Measurements from ENCODE around the gene SPINK8.

Gene SPINK8

GRCh38 chr3:48270306-48270705 lies 63.2 kb downstream of the SPINK8 start:
- Histone ChIP-seq H3K36me3 (ENCODE audit: control insufficient read depth, insufficient read depth, low read length) (peaks cover 7% of the 10 kb centered on the region), H3K4me1 (ENCODE audit: control insufficient read depth, insufficient read depth, low read length) (no peaks in the 10 kb centered on the region), H3K9ac (ENCODE audit: low read length) (no peak overlapping the region), H3K27ac (ENCODE audit: low read depth, low read length) (no peak overlapping the region), H3K27me3 (ENCODE audit: control insufficient read depth, insufficient read depth, low read length) (no peaks in the 10 kb centered on the region), H3K4me3 (ENCODE audit: low read length) (no peak overlapping the region)

GRCh38 chr3:48269592-48269991 lies 63.9 kb downstream of the SPINK8 start:
- Histone ChIP-seq H3K27ac (ENCODE audit: low read depth, low read length) (no peak overlapping the region), H3K36me3 (ENCODE audit: control insufficient read depth, insufficient read depth, low read length) (peaks cover 7% of the 10 kb centered on the region), H3K4me1 (ENCODE audit: control insufficient read depth, insufficient read depth, low read length) (no peaks in the 10 kb centered on the region), H3K4me3 (ENCODE audit: low read length) (peak overlapping the region; percentile 46), H3K9ac (ENCODE audit: low read length) (no peak overlapping the region), H3K27me3 (ENCODE audit: control insufficient read depth, insufficient read depth, low read length) (no peaks in the 10 kb centered on the region)

GRCh38 chr3:48268936-48269561 lies 64.4 kb downstream of the SPINK8 start:
- Histone ChIP-seq H3K4me1 (ENCODE audit: control insufficient read depth, insufficient read depth, low read length) (no peaks in the 10 kb centered on the region), H3K27me3 (ENCODE audit: control insufficient read depth, insufficient read depth, low read length) (no peaks in the 10 kb centered on the region), H3K36me3 (ENCODE audit: control insufficient read depth, insufficient read depth, low read length) (peaks cover 7% of the 10 kb centered on the region), H3K9ac (ENCODE audit: low read length) (no peak overlapping the region), H3K27ac (ENCODE audit: low read depth, low read length) (no peak overlapping the region), H3K4me3 (ENCODE audit: low read length) (peak overlapping the region; percentile 46)

GRCh38 chr3:48268381-48268935 lies 65.0 kb downstream of the SPINK8 start:
- Histone ChIP-seq H3K4me1 (ENCODE audit: control insufficient read depth, insufficient read depth, low read length) (no peaks in the 10 kb centered on the region), H3K27me3 (ENCODE audit: control insufficient read depth, insufficient read depth, low read length) (no peaks in the 10 kb centered on the region), H3K9ac (ENCODE audit: low read length) (no peak overlapping the region), H3K4me3 (ENCODE audit: low read length) (peak overlapping the region; percentile 46), H3K36me3 (ENCODE audit: control insufficient read depth, insufficient read depth, low read length) (peaks cover 7% of the 10 kb centered on the region), H3K27ac (ENCODE audit: low read depth, low read length) (no peak overlapping the region)

GRCh38 chr3:48267782-48268181 lies 65.7 kb downstream of the SPINK8 start:
- Histone ChIP-seq H3K4me3 (ENCODE audit: low read length) (no peak overlapping the region), H3K4me1 (ENCODE audit: control insufficient read depth, insufficient read depth, low read length) (no peaks in the 10 kb centered on the region), H3K27me3 (ENCODE audit: control insufficient read depth, insufficient read depth, low read length) (no peaks in the 10 kb centered on the region), H3K36me3 (ENCODE audit: control insufficient read depth, insufficient read depth, low read length) (peaks cover 7% of the 10 kb centered on the region), H3K9ac (ENCODE audit: low read length) (no peak overlapping the region), H3K27ac (ENCODE audit: low read depth, low read length) (no peak overlapping the region)

- H3K27me3 ChIP-seq (ENCODE audit: control insufficient read depth, insufficient read depth, low read length) = no peaks in the 10 kb centered on the region
- H3K4me3 ChIP-seq (ENCODE audit: low read length) = no peak overlapping the region
- no peak overlapping the region for H3K27ac ChIP-seq (ENCODE audit: low read depth, low read length)
- no peaks in the 10 kb centered on the region for H3K36me3 ChIP-seq (ENCODE audit: control insufficient read depth, insufficient read depth, low read length)
- H3K9ac ChIP-seq (ENCODE audit: low read length) = no peak overlapping the region
- H3K4me1 ChIP-seq (ENCODE audit: control insufficient read depth, insufficient read depth, low read length) = no peaks in the 10 kb centered on the region
Observed at GRCh38 chr3:48258530-48258929, 74.9 kb downstream of the SPINK8 start.

All from rectal smooth muscle tissue (tissue), 1 donor.